Measurements from ENCODE around the gene MLX.
A peak's percentile ranks its signal among the peaks of the same experiment; 100 is the strongest.

Gene MLX

DNA sequence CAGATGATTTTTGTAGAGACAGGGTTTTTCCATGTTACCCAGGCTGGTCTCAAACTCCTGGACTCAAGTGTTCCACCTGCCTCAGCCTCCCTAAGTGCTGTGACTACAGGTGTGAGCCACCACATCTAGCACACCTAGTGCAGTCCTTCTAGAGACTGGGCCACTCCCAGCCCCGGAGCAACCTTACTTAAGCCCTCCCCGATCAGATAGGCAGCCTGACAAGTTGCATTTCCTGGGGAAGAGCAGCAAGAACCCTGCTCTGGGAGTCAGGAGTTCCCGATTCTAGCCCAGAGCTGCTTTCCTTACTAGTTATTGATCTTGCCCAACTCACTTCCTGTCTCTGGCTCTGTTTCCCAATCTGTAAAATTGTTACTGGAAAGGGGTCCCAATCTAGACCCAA, 37.8 kb upstream of the MLX start:
- DNase-seq (ENCODE audit: low read depth), result no peak
- no peak for TF ChIP-seq CTCF (conservative IDR thresholded peaks at IDR 0.05; ENCODE audit: low read depth, low read length)
- no peak overlapping the region for H3K4me3 ChIP-seq (ENCODE audit: low read depth, low read length)

DNA sequence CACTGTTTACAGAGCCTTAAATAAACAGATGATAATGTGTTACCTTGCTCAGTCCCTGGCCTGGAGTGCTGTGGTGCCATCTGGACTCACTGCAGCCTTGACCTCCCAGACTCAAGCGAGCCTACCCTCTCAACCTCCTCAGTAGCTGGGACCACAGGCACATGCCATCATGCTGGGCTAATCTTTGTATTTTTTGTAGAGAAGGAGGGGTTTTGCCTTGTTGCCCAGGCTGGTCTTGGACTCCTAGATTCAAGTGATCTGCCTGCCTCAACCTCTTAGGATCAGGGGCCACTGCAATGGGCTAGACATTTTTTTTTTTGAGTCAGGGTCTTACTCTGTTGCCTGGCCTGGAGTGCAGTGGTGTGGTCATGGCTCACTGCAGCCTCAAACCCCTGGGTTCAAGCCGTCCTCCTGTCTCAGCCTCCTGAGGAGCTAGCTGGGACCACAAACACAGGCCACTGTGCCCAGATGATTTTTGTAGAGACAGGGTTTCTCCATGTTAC, 35.9 kb upstream of the MLX start:
- no peak for DNase-seq (ENCODE audit: low read depth)
- H3K4me3 ChIP-seq (ENCODE audit: low read depth, low read length), result no peak overlapping the region
- no peak for TF ChIP-seq CTCF (conservative IDR thresholded peaks at IDR 0.05; ENCODE audit: low read depth, low read length)

DNA sequence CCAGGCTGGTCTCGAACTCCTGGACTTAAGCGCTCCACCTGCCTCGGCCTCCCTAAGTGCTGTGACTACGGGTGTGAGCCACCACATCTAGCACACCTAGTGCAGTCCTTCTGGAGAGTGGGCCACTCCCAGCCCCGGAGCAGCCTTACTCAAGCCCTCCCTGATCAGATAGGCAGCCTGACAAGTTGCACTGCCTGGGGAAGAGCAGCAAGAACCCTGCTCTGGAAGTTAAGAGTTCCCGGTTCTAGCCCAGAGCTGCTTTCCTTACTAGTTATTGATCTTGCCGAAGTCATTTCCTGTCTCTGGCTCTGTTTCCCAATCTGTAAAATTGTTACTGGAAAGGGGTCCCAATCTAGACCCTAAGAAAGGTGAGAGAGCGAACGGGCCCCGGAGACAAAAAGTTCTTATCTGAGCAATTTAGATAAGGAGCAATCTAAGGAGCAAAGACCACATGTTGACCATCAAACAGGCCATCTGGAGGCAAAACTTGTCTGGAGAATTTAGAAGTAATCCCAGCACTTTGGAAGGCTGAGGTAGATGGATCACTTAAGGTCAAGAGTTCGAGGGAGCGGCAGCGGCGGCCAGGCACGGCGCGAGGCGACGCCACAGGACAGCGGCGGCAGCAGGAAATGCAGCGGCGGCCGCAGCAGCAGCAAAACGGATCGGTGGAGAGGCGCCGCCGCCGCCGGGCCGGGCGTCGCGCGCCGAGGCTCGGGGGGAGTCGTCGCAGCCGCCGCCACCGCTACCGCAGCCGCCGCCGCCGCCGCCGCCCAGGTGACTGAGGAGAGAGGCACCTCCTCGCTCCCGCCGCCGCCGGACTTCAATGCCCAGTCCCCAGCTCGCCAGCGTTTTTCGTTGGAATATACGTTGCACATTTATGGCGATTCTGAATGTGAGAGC, 35.2 kb upstream of the MLX start:
- DNase-seq (ENCODE audit: low read depth), result no peak
- peak overlapping the region; percentile 51 for H3K4me3 ChIP-seq (ENCODE audit: low read depth, low read length)
- peak; percentile 34 for TF ChIP-seq CTCF (conservative IDR thresholded peaks at IDR 0.05; ENCODE audit: low read depth, low read length)

DNA sequence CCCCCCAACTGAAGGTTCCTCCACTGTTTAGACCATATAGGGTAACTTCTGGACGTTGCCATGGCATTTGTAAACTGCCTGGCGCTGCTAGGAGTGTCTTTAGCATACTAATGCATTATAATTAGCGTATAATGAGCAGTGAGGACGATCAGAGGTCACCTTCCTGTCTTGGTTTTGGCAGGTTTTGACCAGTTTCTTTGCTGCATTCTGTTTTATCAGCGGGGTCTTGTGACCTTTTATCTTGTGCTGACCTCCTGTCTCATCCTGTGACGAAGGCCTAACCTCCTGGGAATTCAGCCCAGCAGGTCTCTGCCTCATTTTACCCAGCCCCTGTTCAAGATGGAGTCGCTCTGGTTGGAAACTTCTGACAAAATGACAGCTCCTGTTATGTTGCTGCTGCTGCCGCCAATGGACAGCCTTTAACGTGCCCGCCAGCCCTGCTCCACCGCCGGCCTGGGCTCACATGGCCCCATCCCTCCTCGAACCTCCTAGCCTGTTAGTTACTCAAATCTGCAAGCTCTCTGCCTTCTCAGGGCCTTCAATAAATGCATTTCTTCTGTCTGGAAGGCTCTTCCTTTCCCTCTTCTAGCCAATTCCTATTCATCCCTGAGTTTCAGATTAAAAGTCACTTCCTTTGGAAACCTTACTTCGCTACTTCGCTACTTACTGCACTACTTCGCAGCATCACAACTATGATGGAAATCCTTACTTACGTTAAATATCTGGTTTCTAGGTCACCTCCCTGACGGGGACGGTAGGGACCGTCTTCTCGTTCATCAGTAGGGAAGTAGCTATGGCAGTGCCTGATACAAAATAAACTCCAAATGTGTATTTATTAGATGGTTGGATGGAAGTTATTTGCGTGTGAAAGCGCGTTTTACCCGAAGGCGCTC, 31.5 kb upstream of the MLX start:
- no peak for DNase-seq (ENCODE audit: low read depth)
- peak overlapping the region; percentile 76 for H3K4me3 ChIP-seq (ENCODE audit: low read depth, low read length)
- TF ChIP-seq CTCF (conservative IDR thresholded peaks at IDR 0.05; ENCODE audit: low read depth, low read length), result no peak

DNA sequence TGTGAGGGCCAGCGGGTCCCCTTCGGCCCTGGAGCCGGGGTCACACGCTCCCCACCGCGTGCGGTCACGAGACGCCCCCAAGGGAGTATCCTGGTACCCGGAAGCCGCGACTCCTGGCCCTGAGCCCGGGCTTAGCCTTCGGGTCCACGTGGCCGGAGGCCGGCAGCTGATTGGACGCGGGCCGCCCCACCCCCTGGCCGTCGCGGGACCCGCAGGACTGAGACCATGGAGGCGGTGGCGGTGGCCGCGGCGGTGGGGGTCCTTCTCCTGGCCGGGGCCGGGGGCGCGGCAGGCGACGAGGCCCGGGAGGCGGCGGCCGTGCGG, 30.9 kb upstream of the MLX start, which contains the start of gene NAGLU:
NAGLU (plus strand) TSS at position 194 of the 324 bp plus-strand sequence; CDS start at position 226, 32 bp downstream.
- no peak for TF ChIP-seq CTCF (conservative IDR thresholded peaks at IDR 0.05; ENCODE audit: low read depth, low read length)
- peak; percentile 86 for DNase-seq (ENCODE audit: low read depth)
- H3K4me3 ChIP-seq (ENCODE audit: low read depth, low read length), result peak within 1 kb of the TSS; percentile 76

GRCh38 chr17:42536372-42537155, 30.3 kb upstream of the MLX start:
- DNase-seq (ENCODE audit: low read depth), result peak; percentile 79
- peak overlapping the region; percentile 76 for H3K4me3 ChIP-seq (ENCODE audit: low read depth, low read length)
- TF ChIP-seq CTCF (conservative IDR thresholded peaks at IDR 0.05; ENCODE audit: low read depth, low read length), result no peak
